Measurements from ENCODE around the gene WASHC4.
A peak's percentile ranks its signal among the peaks of the same experiment; 100 is the strongest.
"Not testable (repeated sequence)": the region's sequence is repeated elsewhere in the genome, so short reads cannot be mapped to it uniquely, and the experiment has no call there.

Gene WASHC4

GRCh38 chr12:105175397-105175990 lies 68.0 kb downstream of the WASHC4 start:
- Histone ChIP-seq H3K18ac (ENCODE audit: low read length) (no peak overlapping the region), H4K5ac (ENCODE audit: low read length) (no peak overlapping the region), H3K9ac (ENCODE audit: low read length) (no peak overlapping the region), H2AK5ac (ENCODE audit: low read length) (no peak overlapping the region), H3K79me1 (ENCODE audit: low read length) (no peaks in the 10 kb centered on the region), H3K36me3 (ENCODE audit: control insufficient read depth, insufficient read depth, low read length) (no peaks in the 10 kb centered on the region), H3K4ac (ENCODE audit: low read depth, low read length) (no peak overlapping the region), H2BK5ac (ENCODE audit: low read length) (no peak overlapping the region), H3K79me2 (ENCODE audit: control insufficient read depth, insufficient read depth, low read length) (no peaks in the 10 kb centered on the region), H3K56ac (ENCODE audit: low read length) (no peak overlapping the region), H3K4me2 (ENCODE audit: low read length) (no peak overlapping the region), H3K23ac (ENCODE audit: low read length) (no peak overlapping the region), H2BK15ac (replicated peaks; ENCODE audit: low read depth) (no peak overlapping the region), H2BK120ac (ENCODE audit: low read depth, low read length) (no peak overlapping the region), H3K4me1 (ENCODE audit: control insufficient read depth, low read depth, low read length) (no peaks in the 10 kb centered on the region), H3K27me3 (ENCODE audit: insufficient read depth, low read length, poor library complexity) (no peaks in the 10 kb centered on the region), H3K27ac (ENCODE audit: low read depth, low read length) (no peak overlapping the region), H3K4me3 (ENCODE audit: low read length) (no peak overlapping the region), H4K8ac (ENCODE audit: low read depth, low read length) (no peak overlapping the region)
- WGBS (ENCODE audit: extremely low coverage, insufficient coverage, low lambda C conversion rate) = no CpG with 5 or more reads among the region's 2 CpGs
- DNase-seq = peak; percentile 77

- Histone ChIP-seq H3K23ac (ENCODE audit: low read length) (no peak overlapping the region), H3K56ac (ENCODE audit: low read length) (no peak overlapping the region), H3K4me3 (ENCODE audit: low read length) (no peak overlapping the region), H2BK15ac (replicated peaks; ENCODE audit: low read depth) (no peak overlapping the region), H4K5ac (ENCODE audit: low read length) (no peak overlapping the region), H2BK120ac (ENCODE audit: low read depth, low read length) (no peak overlapping the region), H3K9ac (ENCODE audit: low read length) (no peak overlapping the region), H3K27me3 (ENCODE audit: insufficient read depth, low read length, poor library complexity) (no peaks in the 10 kb centered on the region), H3K18ac (ENCODE audit: low read length) (no peak overlapping the region), H3K4me2 (ENCODE audit: low read length) (no peak overlapping the region), H2BK5ac (ENCODE audit: low read length) (no peak overlapping the region), H4K8ac (ENCODE audit: low read depth, low read length) (no peak overlapping the region), H3K4me1 (ENCODE audit: control insufficient read depth, low read depth, low read length) (no peaks in the 10 kb centered on the region), H3K4ac (ENCODE audit: low read depth, low read length) (no peak overlapping the region), H3K36me3 (ENCODE audit: control insufficient read depth, insufficient read depth, low read length) (no peaks in the 10 kb centered on the region), H3K27ac (ENCODE audit: low read depth, low read length) (no peak overlapping the region), H3K79me1 (ENCODE audit: low read length) (no peaks in the 10 kb centered on the region), H2AK5ac (ENCODE audit: low read length) (no peak overlapping the region), H3K79me2 (ENCODE audit: control insufficient read depth, insufficient read depth, low read length) (no peaks in the 10 kb centered on the region)
- no CpG with 5 or more reads among the region's 4 CpGs for WGBS (ENCODE audit: extremely low coverage, insufficient coverage, low lambda C conversion rate)
- no peak for DNase-seq
Observed at GRCh38 chr12:105177208-105177607, 69.7 kb downstream of the WASHC4 start.

- not testable (repeated sequence) for H3K56ac ChIP-seq (ENCODE audit: low read length); H3K36me3 ChIP-seq (ENCODE audit: control insufficient read depth, insufficient read depth, low read length); H3K18ac ChIP-seq (ENCODE audit: low read length); H2BK15ac ChIP-seq (replicated peaks; ENCODE audit: low read depth); H2AK5ac ChIP-seq (ENCODE audit: low read length); H3K79me2 ChIP-seq (ENCODE audit: control insufficient read depth, insufficient read depth, low read length); H3K27ac ChIP-seq (ENCODE audit: low read depth, low read length); H2BK5ac ChIP-seq (ENCODE audit: low read length); H3K23ac ChIP-seq (ENCODE audit: low read length); DNase-seq; H4K8ac ChIP-seq (ENCODE audit: low read depth, low read length); H3K9ac ChIP-seq (ENCODE audit: low read length); H3K4ac ChIP-seq (ENCODE audit: low read depth, low read length); H3K4me3 ChIP-seq (ENCODE audit: low read length); H3K27me3 ChIP-seq (ENCODE audit: insufficient read depth, low read length, poor library complexity); H3K4me1 ChIP-seq (ENCODE audit: control insufficient read depth, low read depth, low read length); H3K79me1 ChIP-seq (ENCODE audit: low read length); H2BK120ac ChIP-seq (ENCODE audit: low read depth, low read length); H4K5ac ChIP-seq (ENCODE audit: low read length); H3K4me2 ChIP-seq (ENCODE audit: low read length)
- WGBS (ENCODE audit: extremely low coverage, insufficient coverage, low lambda C conversion rate) = no CpG with 5 or more reads among the region's 1 CpG
Observed at GRCh38 chr12:105179114-105179513, 71.6 kb downstream of the WASHC4 start.

GRCh38 chr12:105183406-105183805 lies 75.9 kb downstream of the WASHC4 start:
- H2BK120ac ChIP-seq (ENCODE audit: low read depth, low read length); DNase-seq; H3K56ac ChIP-seq (ENCODE audit: low read length); H3K36me3 ChIP-seq (ENCODE audit: control insufficient read depth, insufficient read depth, low read length); H4K5ac ChIP-seq (ENCODE audit: low read length); H3K27me3 ChIP-seq (ENCODE audit: insufficient read depth, low read length, poor library complexity); H3K4me1 ChIP-seq (ENCODE audit: control insufficient read depth, low read depth, low read length); H2BK5ac ChIP-seq (ENCODE audit: low read length); H3K4me3 ChIP-seq (ENCODE audit: low read length); H3K79me1 ChIP-seq (ENCODE audit: low read length); H3K18ac ChIP-seq (ENCODE audit: low read length); H3K9ac ChIP-seq (ENCODE audit: low read length); H4K8ac ChIP-seq (ENCODE audit: low read depth, low read length); H3K4ac ChIP-seq (ENCODE audit: low read depth, low read length); H3K27ac ChIP-seq (ENCODE audit: low read depth, low read length); H3K79me2 ChIP-seq (ENCODE audit: control insufficient read depth, insufficient read depth, low read length); H3K23ac ChIP-seq (ENCODE audit: low read length); H2BK15ac ChIP-seq (replicated peaks; ENCODE audit: low read depth); H2AK5ac ChIP-seq (ENCODE audit: low read length); H3K4me2 ChIP-seq (ENCODE audit: low read length): not testable (repeated sequence)
- no CpG with 5 or more reads among the region's 4 CpGs for WGBS (ENCODE audit: extremely low coverage, insufficient coverage, low lambda C conversion rate)

GRCh38 chr12:105183976-105184375 lies 76.4 kb downstream of the WASHC4 start:
- H4K5ac ChIP-seq (ENCODE audit: low read length); H3K4me2 ChIP-seq (ENCODE audit: low read length); H3K4ac ChIP-seq (ENCODE audit: low read depth, low read length); H2BK5ac ChIP-seq (ENCODE audit: low read length); H3K79me2 ChIP-seq (ENCODE audit: control insufficient read depth, insufficient read depth, low read length); H3K23ac ChIP-seq (ENCODE audit: low read length); H2BK15ac ChIP-seq (replicated peaks; ENCODE audit: low read depth); DNase-seq; H3K4me3 ChIP-seq (ENCODE audit: low read length); H3K79me1 ChIP-seq (ENCODE audit: low read length); H3K27me3 ChIP-seq (ENCODE audit: insufficient read depth, low read length, poor library complexity); H3K18ac ChIP-seq (ENCODE audit: low read length); H3K36me3 ChIP-seq (ENCODE audit: control insufficient read depth, insufficient read depth, low read length); H4K8ac ChIP-seq (ENCODE audit: low read depth, low read length); H3K27ac ChIP-seq (ENCODE audit: low read depth, low read length); H3K56ac ChIP-seq (ENCODE audit: low read length); H2BK120ac ChIP-seq (ENCODE audit: low read depth, low read length); H3K9ac ChIP-seq (ENCODE audit: low read length); H2AK5ac ChIP-seq (ENCODE audit: low read length); H3K4me1 ChIP-seq (ENCODE audit: control insufficient read depth, low read depth, low read length): not testable (repeated sequence)
- WGBS (ENCODE audit: extremely low coverage, insufficient coverage, low lambda C conversion rate) = no CpG with 5 or more reads among the region's 5 CpGs

- Histone ChIP-seq H3K4me2 (ENCODE audit: low read length) (no peak overlapping the region), H3K4me1 (ENCODE audit: control insufficient read depth, low read depth, low read length) (no peaks in the 10 kb centered on the region), H2BK120ac (ENCODE audit: low read depth, low read length) (no peak overlapping the region), H3K79me2 (ENCODE audit: control insufficient read depth, insufficient read depth, low read length) (no peaks in the 10 kb centered on the region), H3K79me1 (ENCODE audit: low read length) (no peaks in the 10 kb centered on the region), H3K23ac (ENCODE audit: low read length) (no peak overlapping the region), H3K18ac (ENCODE audit: low read length) (no peak overlapping the region), H3K36me3 (ENCODE audit: control insufficient read depth, insufficient read depth, low read length) (no peaks in the 10 kb centered on the region), H4K5ac (ENCODE audit: low read length) (no peak overlapping the region), H3K27me3 (ENCODE audit: insufficient read depth, low read length, poor library complexity) (no peaks in the 10 kb centered on the region), H3K56ac (ENCODE audit: low read length) (no peak overlapping the region), H2BK5ac (ENCODE audit: low read length) (no peak overlapping the region), H3K27ac (ENCODE audit: low read depth, low read length) (no peak overlapping the region), H2BK15ac (replicated peaks; ENCODE audit: low read depth) (no peak overlapping the region), H3K4ac (ENCODE audit: low read depth, low read length) (no peak overlapping the region), H3K4me3 (ENCODE audit: low read length) (no peak overlapping the region), H2AK5ac (ENCODE audit: low read length) (no peak overlapping the region), H3K9ac (ENCODE audit: low read length) (no peak overlapping the region), H4K8ac (ENCODE audit: low read depth, low read length) (no peak overlapping the region)
- DNase-seq = no peak
- WGBS (ENCODE audit: extremely low coverage, insufficient coverage, low lambda C conversion rate) = no CpG with 5 or more reads among the region's 6 CpGs
Observed at GRCh38 chr12:105189293-105189692, 81.8 kb downstream of the WASHC4 start.

Data from mesendoderm (in vitro differentiated cells).